B cell (primary cell): ENCODE data around the gene C2CD4C. TPM values are rescaled to one million over a fixed set of nuclear protein-coding genes. Genes with fewer than 3 reads are reported as not detected.

ENCODE experiments used
- ATAC-seq: fragments of 200-7000 bp; cut with Tn5 transposase; one replicate; pipeline ENCODE4 v1.10.0; 2021; ENCODE audit warnings: low read depth, mild to moderate bottlenecking, moderate number of reproducible peaks, moderate library complexity
- CTCF ChIA-PET: fragments of 350-600 bp; sonication (Branson Sonifier 250); formaldehyde crosslinking; loops from one replicate; lab custom pipeline; 2021; ENCODE audit warnings: antibody characterized with exemption, inconsistent platforms; lab: Charles Lee
- POLR2A ChIA-PET: fragments of 350-600 bp; sonication (Branson Sonifier 250); formaldehyde crosslinking; loops from one replicate; lab custom pipeline; 2021; ENCODE audit warnings: antibody characterized with exemption; lab: Charles Lee
- DNase-seq: peaks from one replicate; pipeline ENCODE4 v3.0.0; 2013
- H2AFZ ChIP-seq: 2 replicates; pipeline ENCODE4 v1.6.1; 2012; ENCODE audit warnings: mild to moderate bottlenecking, low read depth, low read length; ENCODE audit not compliant: insufficient read depth, poor library complexity, severe bottlenecking
- H3K27ac ChIP-seq, 2 donors: 1 replicate in 1 of 2; 2 replicates in 1 of 2; pipeline ENCODE4 v1.5.1; 2012 to 2013; ENCODE audit warnings: low read length in 2 of 2, mild to moderate bottlenecking in 2 of 2, moderate library complexity in 1 of 2
- H3K27me3 ChIP-seq, 4 experiments: fragments of 200-600 bp in 1 of 4; sonication (generic) in 1 of 4; replicated peaks in 1 of 4; 1 replicate in 2 of 4; 2 replicates in 2 of 4; pipeline versions ENCODE4 v1.6.1 to v1.7.0; 2013 to 2016; ENCODE audit warnings: low read length in 3 of 4, mild to moderate bottlenecking in 2 of 4, mixed read lengths in 1 of 4, moderate library complexity in 1 of 4; ENCODE audit not compliant: insufficient read depth in 4 of 4, control insufficient read depth in 3 of 4; ENCODE audit errors: control extremely low read depth in 1 of 4
- H3K36me3 ChIP-seq, 2 experiments: replicated peaks in 1 of 2; 1 replicate in 1 of 2; 2 replicates in 1 of 2; pipeline versions ENCODE4 v1.6.1 to v1.7.1; 2013; ENCODE audit warnings: low read length in 1 of 2; ENCODE audit not compliant: insufficient read depth in 2 of 2, control insufficient read depth in 1 of 2; ENCODE audit errors: control extremely low read depth in 1 of 2, extremely low read depth in 1 of 2
- H3K4me1 ChIP-seq, 2 donors: fragments of 200-600 bp in 1 of 2; sonication (generic) in 1 of 2; 1 replicate in 1 of 2; 2 replicates in 1 of 2; pipeline versions ENCODE4 v1.5.1 to v1.6.1; 2013 to 2017; ENCODE audit warnings: low read length in 2 of 2; ENCODE audit not compliant: control insufficient read depth in 2 of 2, insufficient read depth in 2 of 2
- H3K4me2 ChIP-seq: replicated peaks from 2 replicates; pipeline ENCODE3; 2012; ENCODE audit warnings: mild to moderate bottlenecking, low read depth, low read length; ENCODE audit not compliant: poor library complexity, severe bottlenecking
- H3K4me3 ChIP-seq, 5 experiments: fragments of 200-600 bp in 1 of 5; sonication (generic) in 1 of 5; 1 replicate in 3 of 5; 2 replicates in 2 of 5; pipeline versions ENCODE4 v1.5.1 to v1.7.0; 2011 to 2016; ENCODE audit warnings: low read length in 4 of 5, mild to moderate bottlenecking in 4 of 5, low read depth in 2 of 5, control low read depth in 1 of 5, moderate library complexity in 1 of 5; ENCODE audit not compliant: insufficient read depth in 1 of 5; ENCODE audit errors: control extremely low read depth in 1 of 5, extremely low read depth in 1 of 5
- H3K79me2 ChIP-seq: fragments of 200-600 bp; sonication (generic); one replicate; pipeline ENCODE4 v1.6.0; 2016; ENCODE audit warnings: low read length; ENCODE audit not compliant: control insufficient read depth, insufficient read depth
- H3K9ac ChIP-seq: fragments of 200-600 bp; sonication (generic); 2 replicates; pipeline ENCODE4 v1.6.1; 2017; ENCODE audit warnings: mild to moderate bottlenecking, low read length, moderate library complexity
- H3K9me3 ChIP-seq, 3 donors: one replicate each; pipeline versions ENCODE4 v1.6.1 to v1.7.1; 2013; ENCODE audit warnings: low read length in 2 of 3; ENCODE audit not compliant: control insufficient read depth in 2 of 3, insufficient read depth in 1 of 3; ENCODE audit errors: control extremely low read depth in 1 of 3
- H4K20me1 ChIP-seq: 2 replicates; pipeline ENCODE4 v1.6.0; 2012; ENCODE audit warnings: mild to moderate bottlenecking, low read length; ENCODE audit not compliant: insufficient read depth, control insufficient read depth, poor library complexity, severe bottlenecking
- H3K27ac Mint-ChIP-seq: one replicate; pipeline ENCODE4 v1.8.0; 2021; ENCODE audit warnings: mixed read lengths
- H3K27me3 Mint-ChIP-seq: one replicate; pipeline ENCODE4 v1.8.0; 2021; ENCODE audit warnings: mixed read lengths
- H3K4me1 Mint-ChIP-seq: one replicate; pipeline ENCODE4 v1.8.0; 2021; ENCODE audit warnings: mixed read lengths
- H3K4me3 Mint-ChIP-seq: one replicate; pipeline ENCODE4 v1.8.0; 2021; ENCODE audit warnings: mixed read lengths
- H3K9me3 Mint-ChIP-seq: one replicate; pipeline ENCODE4 v1.8.0; 2022; ENCODE audit warnings: mixed read lengths; ENCODE audit not compliant: insufficient read depth
- EZH2 ChIP-seq: IDR thresholded peaks from 2 replicates; pipeline ENCODE4 v1.6.1; 2012; ENCODE audit warnings: borderline replicate concordance, low read depth, mild to moderate bottlenecking, moderate library complexity, low read length; ENCODE audit not compliant: insufficient read depth, poor library complexity, severe bottlenecking
- WGBS: methylation state at CpG from one replicate; pipeline ENCODE4 v1.1.5; 2013; ENCODE audit warnings: missing lambda C conversion rate; ENCODE audit not compliant: insufficient coverage; 5-methylcytosine and 5-hydroxymethylcytosine counted together
- intact Hi-C: fragments of 100-400 bp; cut with micrococcal nuclease; formaldehyde crosslinking; loops from one replicate; pipeline ENCODE4 v1.10.0; 2022
- polyA plus RNA-seq: library from polyadenylated mRNA; depleted of rRNA; stranded (reverse); fragments of >200 nt; gene quantifications from 2 replicates; pipeline ENCODE4 v1.2.3, GENCODE V29; 2012
- total RNA-seq, 2 donors: library from RNA; stranded (reverse); fragments of 120-200 nt in 1 of 2; gene quantifications; 1 replicate in 1 of 2; 2 replicates in 1 of 2; pipeline versions ENCODE4 v1.2.3 to v1.2.4, GENCODE V29; 2013 to 2022
- TF ChIP-seq, protein P1 (sequence below): fragments of 200-600 bp; IDR thresholded peaks from one replicate; pipeline ENCODE4 v1.8.0; 2022; ENCODE audit warnings: antibody characterized with exemption, mild to moderate bottlenecking

C2CD4C gene
- total and polyA plus RNA-seq, 2 donors (not counting 1 experiment from before 2014, with no cell fraction given): not detected

DNA sequence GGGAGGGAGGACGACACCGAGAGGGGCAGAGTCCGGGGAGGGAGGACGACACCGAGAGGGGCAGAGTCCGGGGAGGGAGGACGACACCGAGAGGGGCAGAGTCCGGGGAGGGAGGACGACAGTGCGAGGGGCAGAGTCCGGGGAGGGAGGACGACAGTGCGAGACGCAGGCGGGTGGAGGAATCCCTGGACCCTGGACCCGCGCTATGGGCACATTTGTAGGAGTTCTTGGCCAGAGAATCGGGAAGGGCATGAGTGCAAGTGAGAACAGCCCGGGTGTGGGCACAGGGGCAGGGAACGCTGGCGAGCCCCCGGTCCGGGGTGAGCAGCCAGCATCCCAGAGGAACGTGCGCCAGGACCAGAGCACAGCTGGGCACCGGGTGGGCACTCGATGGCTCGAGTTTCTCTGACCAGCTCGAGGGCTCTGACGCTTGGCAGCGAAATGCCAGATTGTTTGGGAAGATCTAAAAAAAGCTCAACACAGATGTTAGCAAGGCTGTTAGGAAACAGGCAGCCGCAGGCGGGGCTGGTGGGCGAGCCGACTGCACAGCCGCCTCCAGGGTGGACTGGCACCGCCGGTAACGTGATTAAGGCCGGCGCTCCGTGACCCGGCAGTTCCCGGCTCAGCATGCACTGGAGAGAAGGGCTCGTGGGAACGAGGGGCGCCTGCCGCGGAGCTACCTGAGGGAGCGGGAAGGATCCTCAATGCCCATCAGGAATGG lies 17.9 kb upstream of the C2CD4C start:
- H3K36me3 ChIP-seq: no peaks in the 10 kb centered on the region
- ATAC-seq: no peak
- H3K4me3 ChIP-seq: no peak overlapping the region
- 85% methylated on average over 39 of the region's 51 CpGs for WGBS
- peaks cover 0 to 24% (median 0%) of the 10 kb centered on the region in 3 donors for H3K9me3 ChIP-seq
- TF ChIP-seq, protein P1, sequence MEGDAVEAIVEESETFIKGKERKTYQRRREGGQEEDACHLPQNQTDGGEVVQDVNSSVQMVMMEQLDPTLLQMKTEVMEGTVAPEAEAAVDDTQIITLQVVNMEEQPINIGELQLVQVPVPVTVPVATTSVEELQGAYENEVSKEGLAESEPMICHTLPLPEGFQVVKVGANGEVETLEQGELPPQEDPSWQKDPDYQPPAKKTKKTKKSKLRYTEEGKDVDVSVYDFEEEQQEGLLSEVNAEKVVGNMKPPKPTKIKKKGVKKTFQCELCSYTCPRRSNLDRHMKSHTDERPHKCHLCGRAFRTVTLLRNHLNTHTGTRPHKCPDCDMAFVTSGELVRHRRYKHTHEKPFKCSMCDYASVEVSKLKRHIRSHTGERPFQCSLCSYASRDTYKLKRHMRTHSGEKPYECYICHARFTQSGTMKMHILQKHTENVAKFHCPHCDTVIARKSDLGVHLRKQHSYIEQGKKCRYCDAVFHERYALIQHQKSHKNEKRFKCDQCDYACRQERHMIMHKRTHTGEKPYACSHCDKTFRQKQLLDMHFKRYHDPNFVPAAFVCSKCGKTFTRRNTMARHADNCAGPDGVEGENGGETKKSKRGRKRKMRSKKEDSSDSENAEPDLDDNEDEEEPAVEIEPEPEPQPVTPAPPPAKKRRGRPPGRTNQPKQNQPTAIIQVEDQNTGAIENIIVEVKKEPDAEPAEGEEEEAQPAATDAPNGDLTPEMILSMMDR: no peak
- no peak for TF ChIP-seq EZH2
- no peak overlapping the region for H3K27ac ChIP-seq
- intact Hi-C loops: no loop called here
- Mint-ChIP-seq H3K27me3 (no peaks in the 10 kb centered on the region), H3K4me3 (no peak overlapping the region), H3K9me3 (no peaks in the 10 kb centered on the region), H3K27ac (no peak overlapping the region), H3K4me1 (no peaks in the 10 kb centered on the region)
- ChIA-PET CTCF (no interaction called here), POLR2A (no interaction called here)
- H3K9ac ChIP-seq: no peak overlapping the region
- no peaks in the 10 kb centered on the region for H3K4me1 ChIP-seq
- H3K79me2 ChIP-seq: no peaks in the 10 kb centered on the region
- no peak overlapping the region for H2AFZ ChIP-seq
- H4K20me1 ChIP-seq: no peaks in the 10 kb centered on the region
- DNase-seq: no peak
- no peak overlapping the region for H3K4me2 ChIP-seq
- H3K27me3 ChIP-seq: no peaks in the 10 kb centered on the region

DNA sequence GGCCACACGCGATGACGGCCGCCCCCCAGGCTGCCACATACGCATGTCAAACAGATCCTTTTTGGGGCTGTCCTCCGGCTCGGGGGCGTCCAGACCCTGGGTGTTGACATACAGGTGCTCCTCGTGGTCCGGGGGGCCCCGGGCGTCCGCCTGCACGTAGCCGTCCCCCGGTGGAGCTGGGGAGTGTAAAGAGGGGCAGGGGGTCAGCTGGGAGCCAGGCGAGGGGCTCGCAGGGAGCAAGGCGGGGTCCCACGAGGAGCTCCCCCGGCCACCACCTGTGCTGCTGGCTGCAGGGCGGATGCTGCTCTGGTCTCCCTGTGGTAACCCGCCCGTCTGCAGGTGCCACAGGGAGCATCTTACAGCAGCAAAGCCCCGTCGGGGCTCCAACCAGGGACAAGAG lies 16.1 kb upstream of the C2CD4C start:
- Histone ChIP-seq H3K27me3 (no peaks in the 10 kb centered on the region), H4K20me1 (no peaks in the 10 kb centered on the region), H3K4me1 (no peaks in the 10 kb centered on the region), H3K36me3 (no peaks in the 10 kb centered on the region), H3K79me2 (no peaks in the 10 kb centered on the region), H3K9ac (no peak overlapping the region), H3K4me2 (no peak overlapping the region), H2AFZ (no peak overlapping the region), H3K9me3 (peaks cover 0 to 15% (median 0%) of the 10 kb centered on the region in 3 donors), H3K27ac (no peak overlapping the region), H3K4me3 (no peak overlapping the region)
- TF ChIP-seq, protein P1: no peak
- no peak for TF ChIP-seq EZH2
- H3K9me3 Mint-ChIP-seq: no peaks in the 10 kb centered on the region
- H3K4me1 Mint-ChIP-seq: no peaks in the 10 kb centered on the region
- ATAC-seq: no peak
- WGBS: 95% methylated on average over 22 of the region's 26 CpGs
- ChIA-PET CTCF (no interaction called here), POLR2A (interaction anchor here (0.5 kb wide), 1 partner anchor 81 kb away, joined by 11 read pairs; no protein-coding TSS in a partner anchor)
- H3K27ac Mint-ChIP-seq: no peak overlapping the region
- intact Hi-C loops: no loop called here
- H3K27me3 Mint-ChIP-seq: no peaks in the 10 kb centered on the region
- no peak overlapping the region for H3K4me3 Mint-ChIP-seq
- no peak for DNase-seq
